PFSK-1 (cell line): ENCODE results near the gene GTF2F1.

Experiments
- FOXP2 ChIP-seq: optimal IDR thresholded peaks from 2 replicates; pipeline ENCODE3; 2011; ENCODE audit warnings: borderline replicate concordance, control low read depth, inconsistent platforms; ENCODE audit not compliant: insufficient read depth; ENCODE audit errors: extremely low read length, extremely low read depth
- POLR2AphosphoS5 ChIP-seq: IDR thresholded peaks from 2 replicates; pipeline ENCODE4 v1.6.1; 2012; ENCODE audit warnings: low read depth, mild to moderate bottlenecking, control low read depth, low read length, moderate library complexity
- REST ChIP-seq, 2 experiments: IDR thresholded peaks; 2 replicates each; pipeline versions ENCODE4 v1.6.1 to v1.8.0; 2011 to 2012; ENCODE audit warnings: low read depth in 2 of 2, low read length in 2 of 2, control low read depth in 1 of 2, inconsistent platforms in 1 of 2, mild to moderate bottlenecking in 1 of 2, moderate library complexity in 1 of 2; ENCODE audit not compliant: insufficient read depth in 1 of 2
- SIN3A ChIP-seq: IDR thresholded peaks from 2 replicates; pipeline ENCODE4 v1.6.1; 2012; ENCODE audit warnings: mild to moderate bottlenecking, low read length, moderate library complexity, borderline replicate concordance; ENCODE audit not compliant: insufficient read depth
- TAF1 ChIP-seq: IDR thresholded peaks from 2 replicates; pipeline ENCODE4 v1.6.1; 2012; ENCODE audit warnings: low read length, control low read depth, borderline replicate concordance; ENCODE audit not compliant: insufficient read depth

The GTF2F1 gene

GRCh38 chr19:6425732-6426620 lies 33.0 kb upstream of the GTF2F1 start:
- TF ChIP-seq FOXP2 (no peak), POLR2AphosphoS5 (no peak), SIN3A (no peak), REST (IDR thresholded peaks at IDR 0.05; ENCODE audit: insufficient read depth in 1 of 2, low read depth in 2 of 2, low read length in 2 of 2) (no peak), TAF1 (no peak)

DNA sequence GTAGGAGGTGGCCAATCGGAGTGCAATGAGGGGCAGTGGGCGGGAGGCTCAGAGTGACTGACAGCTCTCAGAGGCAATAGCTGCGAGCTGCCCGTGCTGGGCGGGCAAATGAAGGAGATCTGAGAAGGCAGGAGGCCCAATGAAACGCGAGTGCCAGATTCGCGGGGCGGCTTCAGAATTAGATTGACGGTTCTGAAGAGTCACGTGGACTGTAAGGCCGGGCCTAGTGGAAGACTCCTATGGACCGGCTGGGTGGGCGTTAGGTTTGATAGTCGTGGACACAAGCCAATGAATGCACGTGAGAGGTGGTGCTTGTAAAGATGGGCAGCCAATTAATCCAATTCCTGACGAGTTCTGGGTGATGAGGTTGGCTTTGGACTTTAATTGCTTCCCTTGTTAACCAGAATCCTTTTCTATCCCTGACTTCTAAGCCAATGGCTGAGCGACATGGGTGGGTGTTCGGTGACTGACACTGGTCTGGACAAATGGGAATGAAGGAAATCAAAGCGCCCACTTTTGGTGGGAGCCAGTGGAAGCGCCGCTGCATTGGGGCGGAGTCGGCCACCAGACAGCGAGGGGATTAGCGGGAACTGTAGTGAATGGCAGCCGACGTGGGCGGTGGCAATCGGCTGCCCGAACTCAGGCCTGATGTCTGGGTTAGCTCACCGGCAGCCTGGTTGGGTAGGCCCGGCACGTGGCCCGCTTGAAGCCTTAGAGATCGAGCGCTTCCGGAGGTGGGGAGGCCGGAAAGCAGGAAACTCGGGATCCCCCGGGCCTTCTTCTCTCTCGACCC lies 32.2 kb upstream of the GTF2F1 start:
- TF ChIP-seq FOXP2 (peak; percentile 41), TAF1 (no peak)

- peak; percentile 65; the same call in 1 of the 2 replicates for TF ChIP-seq POLR2AphosphoS5
- no peak for TF ChIP-seq TAF1
These were observed 31.4 kb upstream of the GTF2F1 start, which contains the start of gene KHSRP for GRCh38 chr19:6424195-6424938. Gene KHSRP (minus strand): TSS chr19:6424811. CDS start chr19:6424701, 110 bp downstream.

DNA sequence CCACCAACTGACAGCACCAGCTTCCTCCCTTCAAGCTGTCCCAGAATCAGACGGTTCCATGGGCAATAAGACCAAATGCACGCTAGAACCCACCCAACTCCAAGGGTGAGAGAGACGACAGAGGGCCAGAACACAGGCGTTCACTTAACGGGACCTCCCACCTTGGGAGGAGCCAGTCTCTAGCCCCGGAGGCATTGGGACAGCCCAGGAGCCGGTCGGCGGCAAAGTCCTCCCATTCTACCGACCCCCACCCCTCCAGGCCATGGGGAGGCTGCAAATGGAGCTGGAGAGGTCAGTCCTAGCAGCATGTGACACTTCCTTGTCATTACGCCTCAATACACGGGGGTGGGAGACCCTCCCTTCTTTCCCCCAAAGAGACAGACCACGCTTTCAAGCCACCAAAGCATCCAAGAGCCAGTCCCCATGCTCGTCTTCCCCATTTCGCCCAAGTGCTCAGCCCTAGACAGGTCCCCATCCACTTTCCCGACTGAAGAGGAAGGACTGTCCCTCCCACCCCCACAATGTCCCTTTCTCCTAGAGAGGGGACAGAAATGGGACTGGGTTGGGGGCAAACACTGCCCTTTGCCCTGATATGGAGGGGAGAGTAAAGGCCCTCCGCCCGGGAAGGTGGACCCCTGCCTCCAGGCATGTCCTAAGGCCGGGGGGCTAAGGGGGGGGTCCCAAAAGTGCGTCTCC lies 30.7 kb upstream of the GTF2F1 start:
- TF ChIP-seq POLR2AphosphoS5 (0 out of 2 replicates have a peak, but pooled peaks have one; percentile 27), TAF1 (no peak)

DNA sequence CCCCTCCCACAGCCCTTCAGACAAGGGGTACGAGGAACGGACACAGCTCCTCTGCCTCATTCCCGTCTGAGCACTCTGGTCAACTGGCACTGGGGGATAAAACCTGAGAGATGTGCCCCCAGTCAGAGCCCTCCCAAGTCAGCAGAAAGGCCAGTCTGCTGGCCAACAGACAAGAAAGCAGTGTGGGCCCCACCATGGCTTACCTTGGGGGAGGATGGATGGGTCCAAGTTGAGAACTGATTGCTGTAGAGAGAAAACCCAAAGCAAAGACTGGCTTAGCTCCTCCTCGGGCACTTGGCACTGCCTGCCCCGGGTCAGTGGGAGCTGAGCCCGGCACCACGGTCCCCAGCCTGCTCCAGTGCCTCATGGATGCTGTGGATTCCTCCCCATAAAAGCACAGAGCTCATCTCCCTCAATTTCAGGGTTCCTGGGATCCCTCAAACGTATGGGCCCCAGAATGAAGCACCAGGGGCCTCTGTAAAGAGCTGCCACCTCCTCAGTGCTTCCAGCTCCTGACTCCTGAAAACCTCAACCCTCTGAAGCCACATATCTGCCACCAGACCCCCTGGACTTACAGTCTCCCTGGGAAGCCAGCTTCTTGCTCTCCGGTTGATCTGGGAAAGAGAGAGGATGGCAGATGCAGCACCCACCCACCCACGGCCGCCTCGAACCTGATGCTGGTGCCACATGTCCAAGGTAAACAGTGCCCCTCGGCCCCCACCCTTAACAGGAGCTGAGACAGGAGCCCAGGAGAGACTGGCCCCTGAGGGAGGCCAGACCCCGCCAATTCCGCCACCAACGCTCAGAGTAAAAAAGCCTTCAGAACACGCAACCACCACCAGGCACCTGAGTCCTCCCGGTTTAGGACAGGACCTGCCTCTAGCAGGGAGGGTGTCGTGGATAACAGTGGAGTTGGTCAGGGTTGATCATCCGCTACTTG lies 28.4 kb upstream of the GTF2F1 start:
- no peak for TF ChIP-seq FOXP2
- TF ChIP-seq REST (IDR thresholded peaks at IDR 0.05; ENCODE audit: insufficient read depth in 1 of 2, low read depth in 2 of 2, low read length in 2 of 2), result no peak
- TF ChIP-seq SIN3A, result no peak
- TF ChIP-seq TAF1, result no peak
- no peak for TF ChIP-seq POLR2AphosphoS5

DNA sequence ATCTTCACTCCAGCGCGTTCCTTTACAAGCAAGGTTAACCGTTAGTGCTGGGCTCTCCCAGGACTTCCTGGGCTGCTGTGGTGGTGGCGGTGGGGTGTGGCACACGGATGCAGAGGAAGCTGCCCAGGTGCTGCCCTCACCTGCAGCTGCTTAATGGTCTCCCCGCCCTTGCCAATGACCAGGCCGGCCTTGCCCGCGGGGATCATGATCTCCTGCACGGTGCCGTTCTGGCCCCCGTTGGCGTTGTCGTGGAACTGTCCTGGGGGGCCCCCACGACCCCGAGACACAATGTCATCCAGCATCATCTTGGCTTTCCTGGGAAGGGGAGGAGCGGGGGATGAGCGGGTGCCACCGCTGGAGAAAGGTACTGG lies 25.6 kb upstream of the GTF2F1 start:
- no peak for TF ChIP-seq TAF1
